GM18498 (cell line): ENCODE data around the gene CDK18.

Source experiments
- ATAC-seq: cut with Tn5 transposase; IDR thresholded peaks from one replicate; pipeline ENCODE4 v1.9.1; 2021; ENCODE audit warnings: mild to moderate bottlenecking, moderate library complexity; ENCODE audit not compliant: unreplicated experiment

CDK18 gene

GRCh38 chr1:205520709-205521108, 16.2 kb downstream of the CDK18 start:
- no peak for ATAC-seq

- no peak for ATAC-seq
These were observed 17.2 kb downstream of the CDK18 start for GRCh38 chr1:205521686-205522085.

- ATAC-seq, result no peak
These were observed 18.2 kb downstream of the CDK18 start for GRCh38 chr1:205522692-205523091.

- ATAC-seq, result no peak
These were observed 18.9 kb downstream of the CDK18 start for GRCh38 chr1:205523261-205523890.

GRCh38 chr1:205523891-205524793, 19.7 kb downstream of the CDK18 start:
- ATAC-seq, result no peak

GRCh38 chr1:205524794-205525101, 20.3 kb downstream of the CDK18 start:
- no peak for ATAC-seq

GRCh38 chr1:205525495-205526285, 21.2 kb downstream of the CDK18 start:
- no peak for ATAC-seq

GRCh38 chr1:205526431-205526830, 22.0 kb downstream of the CDK18 start:
- ATAC-seq, result no peak

- ATAC-seq, result no peak
These were observed 23.5 kb downstream of the CDK18 start for GRCh38 chr1:205527931-205528330.

GRCh38 chr1:205528446-205528886, 24.0 kb downstream of the CDK18 start:
- ATAC-seq, result no peak

GRCh38 chr1:205528887-205529825, 24.7 kb downstream of the CDK18 start:
- peak; percentile 63 for ATAC-seq

- no peak for ATAC-seq
These were observed 25.6 kb downstream of the CDK18 start for GRCh38 chr1:205530116-205530515.

GRCh38 chr1:205531191-205532025, 26.9 kb downstream of the CDK18 start:
- ATAC-seq, result no peak

- ATAC-seq, result no peak
These were observed 27.8 kb downstream of the CDK18 start for GRCh38 chr1:205532026-205532898.

- ATAC-seq, result no peak
These were observed 28.7 kb downstream of the CDK18 start for GRCh38 chr1:205532996-205533735.

- ATAC-seq, result no peak
These were observed 29.4 kb downstream of the CDK18 start for GRCh38 chr1:205533748-205534443.

GRCh38 chr1:205534444-205534985, 30.0 kb downstream of the CDK18 start:
- no peak for ATAC-seq
